SK-N-SH treated with all-trans-retinoic acid at 6 μM for 48 hours (cell line): Measurements from ENCODE around the gene VAMP1.

Experiments used
- ATAC-seq: fragments of 200-7000 bp; cut with Tn5 transposase; 3 replicates; pipeline ENCODE4 v1.9.1; 2020; ENCODE audit warnings: mild to moderate bottlenecking, moderate library complexity
- ARNTL ChIP-seq: fragments of 450-650 bp; formaldehyde crosslinking; IDR thresholded peaks from 2 replicates; pipeline ENCODE4 v1.5.0; 2020; ENCODE audit warnings: low read depth, mild to moderate bottlenecking, moderate library complexity, borderline replicate concordance
- BACH2 ChIP-seq: fragments of 250-450 bp; sonication (Bioruptor Pico); IDR thresholded peaks from 2 replicates; pipeline ENCODE4 v1.9.0; 2021; ENCODE audit warnings: mild to moderate bottlenecking, borderline replicate concordance
- CREB5 ChIP-seq: fragments of 250-450 bp; sonication (Bioruptor Pico); IDR thresholded peaks from 2 replicates; pipeline ENCODE4 v1.5.1; 2020; ENCODE audit warnings: low read depth, mild to moderate bottlenecking, moderate library complexity
- CSRNP3 ChIP-seq: fragments of 250-450 bp; sonication (Bioruptor Pico); IDR thresholded peaks from 2 replicates; pipeline ENCODE4 v1.5.1; 2021; ENCODE audit warnings: mild to moderate bottlenecking, moderate library complexity
- GLIS3 ChIP-seq: fragments of 250-450 bp; sonication (Bioruptor Pico); IDR thresholded peaks from 2 replicates; pipeline ENCODE4 v1.5.0; 2020; ENCODE audit warnings: mild to moderate bottlenecking, moderate library complexity
- OSR1 ChIP-seq: fragments of 250-450 bp; sonication (Bioruptor Pico); IDR thresholded peaks from 2 replicates; pipeline ENCODE4 v1.8.0; 2022; ENCODE audit warnings: moderate library complexity, mild to moderate bottlenecking, inconsistent platforms
- POU6F1 ChIP-seq: fragments of 250-450 bp; sonication (Bioruptor Pico); IDR thresholded peaks from 2 replicates; pipeline ENCODE4 v1.8.0; 2021; ENCODE audit warnings: low read depth, mild to moderate bottlenecking, moderate library complexity, borderline replicate concordance
- PPARA ChIP-seq: fragments of 250-450 bp; sonication (Bioruptor Pico); IDR thresholded peaks from 2 replicates; pipeline ENCODE4 v1.5.0; 2020; ENCODE audit warnings: mild to moderate bottlenecking, borderline replicate concordance
- RARB ChIP-seq: fragments of 250-450 bp; sonication (Bioruptor Pico); IDR thresholded peaks from 2 replicates; pipeline ENCODE4 v1.8.0; 2021; ENCODE audit warnings: mild to moderate bottlenecking, moderate library complexity
- SNAI2 ChIP-seq: fragments of 250-450 bp; sonication (Bioruptor Pico); IDR thresholded peaks from 2 replicates; pipeline ENCODE4 v1.5.0; 2020; ENCODE audit warnings: mild to moderate bottlenecking, moderate library complexity
- TOX ChIP-seq: fragments of 250-450 bp; sonication (Bioruptor Pico); IDR thresholded peaks from 2 replicates; pipeline ENCODE4 v1.8.0; 2021; ENCODE audit warnings: mild to moderate bottlenecking, moderate library complexity, borderline replicate concordance
- ZFP3 ChIP-seq: fragments of 250-450 bp; sonication (Bioruptor Pico); IDR thresholded peaks from 2 replicates; pipeline ENCODE4 v1.5.0; 2020; ENCODE audit warnings: mild to moderate bottlenecking, moderate library complexity
- ZFP30 ChIP-seq: fragments of 450-650 bp; formaldehyde crosslinking; IDR thresholded peaks from 2 replicates; pipeline ENCODE4 v1.5.0; 2022; ENCODE audit warnings: mild to moderate bottlenecking, moderate library complexity
- ZNF565 ChIP-seq: fragments of 450-650 bp; formaldehyde crosslinking; conservative IDR thresholded peaks from 2 replicates; pipeline ENCODE4 v1.5.0; 2020; ENCODE audit warnings: low read depth, mild to moderate bottlenecking, moderate library complexity
- ZNF70 ChIP-seq: fragments of 450-650 bp; formaldehyde crosslinking; IDR thresholded peaks from 2 replicates; pipeline ENCODE4 v1.5.0; 2020; ENCODE audit warnings: mild to moderate bottlenecking, moderate library complexity
- ZNF8 ChIP-seq: fragments of 450-650 bp; formaldehyde crosslinking; IDR thresholded peaks from 2 replicates; pipeline ENCODE4 v1.5.0; 2020; ENCODE audit warnings: mild to moderate bottlenecking, moderate library complexity
- TF ChIP-seq, protein P1 (sequence below): fragments of 250-450 bp; sonication (Bioruptor Pico); IDR thresholded peaks from 2 replicates; pipeline ENCODE4 v1.5.0; 2020; ENCODE audit warnings: mild to moderate bottlenecking, moderate library complexity
- TF ChIP-seq, protein P2 (sequence below): fragments of 250-450 bp; sonication (Bioruptor Pico); IDR thresholded peaks from 2 replicates; pipeline ENCODE4 v1.8.0; 2020; ENCODE audit warnings: mild to moderate bottlenecking, moderate library complexity, borderline replicate concordance

VAMP1 gene

GRCh38 chr12:6465467-6466183, 4.9 kb downstream of the VAMP1 start:
- ATAC-seq: peak; percentile 66
- TF ChIP-seq ZNF8 (CRISPR knock-in tag) (no peak), ARNTL (no peak), TOX (no peak), CREB5 (CRISPR knock-in tag) (no peak), PPARA (CRISPR knock-in tag) (no peak), POU6F1 (no peak), ZNF565 (CRISPR knock-in tag) (no peak), OSR1 (CRISPR knock-in tag) (no peak), ZNF70 (CRISPR knock-in tag) (no peak), ZFP30 (CRISPR knock-in tag) (no peak)
- TF ChIP-seq, protein P1, sequence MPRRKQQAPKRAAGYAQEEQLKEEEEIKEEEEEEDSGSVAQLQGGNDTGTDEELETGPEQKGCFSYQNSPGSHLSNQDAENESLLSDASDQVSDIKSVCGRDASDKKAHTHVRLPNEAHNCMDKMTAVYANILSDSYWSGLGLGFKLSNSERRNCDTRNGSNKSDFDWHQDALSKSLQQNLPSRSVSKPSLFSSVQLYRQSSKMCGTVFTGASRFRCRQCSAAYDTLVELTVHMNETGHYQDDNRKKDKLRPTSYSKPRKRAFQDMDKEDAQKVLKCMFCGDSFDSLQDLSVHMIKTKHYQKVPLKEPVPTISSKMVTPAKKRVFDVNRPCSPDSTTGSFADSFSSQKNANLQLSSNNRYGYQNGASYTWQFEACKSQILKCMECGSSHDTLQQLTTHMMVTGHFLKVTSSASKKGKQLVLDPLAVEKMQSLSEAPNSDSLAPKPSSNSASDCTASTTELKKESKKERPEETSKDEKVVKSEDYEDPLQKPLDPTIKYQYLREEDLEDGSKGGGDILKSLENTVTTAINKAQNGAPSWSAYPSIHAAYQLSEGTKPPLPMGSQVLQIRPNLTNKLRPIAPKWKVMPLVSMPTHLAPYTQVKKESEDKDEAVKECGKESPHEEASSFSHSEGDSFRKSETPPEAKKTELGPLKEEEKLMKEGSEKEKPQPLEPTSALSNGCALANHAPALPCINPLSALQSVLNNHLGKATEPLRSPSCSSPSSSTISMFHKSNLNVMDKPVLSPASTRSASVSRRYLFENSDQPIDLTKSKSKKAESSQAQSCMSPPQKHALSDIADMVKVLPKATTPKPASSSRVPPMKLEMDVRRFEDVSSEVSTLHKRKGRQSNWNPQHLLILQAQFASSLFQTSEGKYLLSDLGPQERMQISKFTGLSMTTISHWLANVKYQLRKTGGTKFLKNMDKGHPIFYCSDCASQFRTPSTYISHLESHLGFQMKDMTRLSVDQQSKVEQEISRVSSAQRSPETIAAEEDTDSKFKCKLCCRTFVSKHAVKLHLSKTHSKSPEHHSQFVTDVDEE (CRISPR knock-in tag): no peak

DNA sequence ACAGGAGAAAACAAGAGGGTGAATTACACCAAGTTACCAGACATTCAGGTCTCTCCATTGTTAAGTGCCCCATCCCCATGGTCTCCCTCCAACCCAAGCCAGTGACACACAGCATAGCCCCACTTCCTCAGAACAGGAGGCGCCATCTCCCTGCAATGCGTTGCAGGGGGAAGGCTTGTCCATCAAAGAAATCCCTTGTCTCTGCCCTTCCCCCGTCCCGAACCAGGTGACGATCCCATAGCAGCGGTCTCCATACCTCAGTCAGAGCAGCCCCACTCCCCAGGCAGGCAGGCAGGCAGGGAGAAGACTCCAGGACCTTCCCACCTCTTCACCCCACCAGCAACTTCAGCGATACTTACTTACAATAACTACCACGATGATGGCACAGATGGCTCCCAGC, 5.9 kb downstream of the VAMP1 start:
- TF ChIP-seq ZNF70 (CRISPR knock-in tag) (no peak), RARB (CRISPR knock-in tag) (no peak), ZFP3 (CRISPR knock-in tag) (no peak), CSRNP3 (CRISPR knock-in tag) (no peak), ZNF565 (CRISPR knock-in tag) (no peak), BACH2 (CRISPR knock-in tag) (no peak), SNAI2 (CRISPR knock-in tag) (no peak), CREB5 (CRISPR knock-in tag) (no peak), TOX (no peak), ZNF8 (CRISPR knock-in tag) (no peak)
- TF ChIP-seq, protein P2, sequence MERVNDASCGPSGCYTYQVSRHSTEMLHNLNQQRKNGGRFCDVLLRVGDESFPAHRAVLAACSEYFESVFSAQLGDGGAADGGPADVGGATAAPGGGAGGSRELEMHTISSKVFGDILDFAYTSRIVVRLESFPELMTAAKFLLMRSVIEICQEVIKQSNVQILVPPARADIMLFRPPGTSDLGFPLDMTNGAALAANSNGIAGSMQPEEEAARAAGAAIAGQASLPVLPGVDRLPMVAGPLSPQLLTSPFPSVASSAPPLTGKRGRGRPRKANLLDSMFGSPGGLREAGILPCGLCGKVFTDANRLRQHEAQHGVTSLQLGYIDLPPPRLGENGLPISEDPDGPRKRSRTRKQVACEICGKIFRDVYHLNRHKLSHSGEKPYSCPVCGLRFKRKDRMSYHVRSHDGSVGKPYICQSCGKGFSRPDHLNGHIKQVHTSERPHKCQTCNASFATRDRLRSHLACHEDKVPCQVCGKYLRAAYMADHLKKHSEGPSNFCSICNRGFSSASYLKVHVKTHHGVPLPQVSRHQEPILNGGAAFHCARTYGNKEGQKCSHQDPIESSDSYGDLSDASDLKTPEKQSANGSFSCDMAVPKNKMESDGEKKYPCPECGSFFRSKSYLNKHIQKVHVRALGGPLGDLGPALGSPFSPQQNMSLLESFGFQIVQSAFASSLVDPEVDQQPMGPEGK: no peak
- no peak for ATAC-seq

GRCh38 chr12:6463858-6464257, 6.6 kb downstream of the VAMP1 start:
- no peak for ATAC-seq

More at GRCh38 chr12:6463858-6464257, 6.6 kb downstream of the VAMP1 start:
- TF ChIP-seq GLIS3 (CRISPR knock-in tag): no peak
- TF ChIP-seq, protein P2: no peak
- TF ChIP-seq BACH2 (CRISPR knock-in tag): no peak
- TF ChIP-seq ARNTL: no peak
- no peak for TF ChIP-seq ZNF565 (CRISPR knock-in tag)
- no peak for TF ChIP-seq ZNF8 (CRISPR knock-in tag)
- no peak for TF ChIP-seq ZNF70 (CRISPR knock-in tag)
- TF ChIP-seq ZFP30 (CRISPR knock-in tag): no peak
- TF ChIP-seq, all 23 proteins: peak for 0
